ENCODE data around the gene SYNPO. TPM values are rescaled to one million over a fixed set of nuclear protein-coding genes. Genes with fewer than 3 reads are reported as not detected.

The SYNPO gene
- total and polyA plus RNA-seq, 2 experiments from 2014 or later: 7.1 to 8.4 TPM

GRCh38 chr5:150630461-150631325, 9.8 kb upstream of the SYNPO start:
- Histone ChIP-seq H3K9me2 (replicated peaks; ENCODE audit: insufficient read depth) (no peaks in the 10 kb centered on the region), H3K4me2 (no peak overlapping the region), H3K4me3 (no peak overlapping the region), H3K4me1 (ENCODE audit: insufficient read depth) (peaks cover 6% of the 10 kb centered on the region), H3K79me2 (peaks cover 5% of the 10 kb centered on the region), H2AFZ (no peak overlapping the region), H3K27me3 (no peaks in the 10 kb centered on the region), H3K36me3 (replicated peaks; ENCODE audit: insufficient read depth, low read depth) (no peaks in the 10 kb centered on the region), H3K27ac (no peak overlapping the region), H3K9me3 (ENCODE audit: low read depth) (no peaks in the 10 kb centered on the region), H4K20me1 (ENCODE audit: insufficient read depth, poor library complexity, severe bottlenecking) (no peaks in the 10 kb centered on the region)
- no peak for DNase-seq (ENCODE audit: low spot score)
- TF ChIP-seq EZH2 (IDR thresholded peaks at IDR 0.05; ENCODE audit: borderline replicate concordance) (no peak), EZH2phosphoT487 (IDR thresholded peaks at IDR 0.05; ENCODE audit: low read depth, severe bottlenecking, unreplicated experiment) (no peak), CTCF (IDR thresholded peaks at IDR 0.05; ENCODE audit: poor library complexity) (no peak)
- WGBS (ENCODE audit: low lambda C conversion rate, missing lambda C conversion rate): 75% methylated on average over 9 of the region's 9 CpGs

GRCh38 chr5:150631326-150631701, 9.1 kb upstream of the SYNPO start:
- Histone ChIP-seq H3K4me3 (no peak overlapping the region), H3K4me2 (no peak overlapping the region), H3K27ac (no peak overlapping the region), H3K4me1 (ENCODE audit: insufficient read depth) (peaks cover 9% of the 10 kb centered on the region), H3K27me3 (no peaks in the 10 kb centered on the region), H2AFZ (no peak overlapping the region), H3K36me3 (replicated peaks; ENCODE audit: insufficient read depth, low read depth) (no peaks in the 10 kb centered on the region), H3K9me2 (replicated peaks; ENCODE audit: insufficient read depth) (no peaks in the 10 kb centered on the region), H3K9me3 (ENCODE audit: low read depth) (no peaks in the 10 kb centered on the region), H3K79me2 (peaks cover 2% of the 10 kb centered on the region), H4K20me1 (ENCODE audit: insufficient read depth, poor library complexity, severe bottlenecking) (no peaks in the 10 kb centered on the region)
- 95% methylated on average over 6 of the region's 6 CpGs for WGBS (ENCODE audit: low lambda C conversion rate, missing lambda C conversion rate)
- TF ChIP-seq EZH2phosphoT487 (IDR thresholded peaks at IDR 0.05; ENCODE audit: low read depth, severe bottlenecking, unreplicated experiment) (no peak), CTCF (IDR thresholded peaks at IDR 0.05; ENCODE audit: poor library complexity) (no peak), EZH2 (IDR thresholded peaks at IDR 0.05; ENCODE audit: borderline replicate concordance) (no peak)
- DNase-seq (ENCODE audit: low spot score): no peak

- Histone ChIP-seq H3K79me2 (peaks cover 2% of the 10 kb centered on the region), H3K9me3 (ENCODE audit: low read depth) (no peaks in the 10 kb centered on the region), H3K27me3 (no peaks in the 10 kb centered on the region), H3K4me1 (ENCODE audit: insufficient read depth) (peaks cover 19% of the 10 kb centered on the region), H3K9me2 (replicated peaks; ENCODE audit: insufficient read depth) (no peaks in the 10 kb centered on the region), H3K27ac (no peak overlapping the region), H3K36me3 (replicated peaks; ENCODE audit: insufficient read depth, low read depth) (no peaks in the 10 kb centered on the region), H4K20me1 (ENCODE audit: insufficient read depth, poor library complexity, severe bottlenecking) (no peaks in the 10 kb centered on the region), H3K4me3 (no peak overlapping the region), H2AFZ (no peak overlapping the region), H3K4me2 (no peak overlapping the region)
- no peak for TF ChIP-seq EZH2 (IDR thresholded peaks at IDR 0.05; ENCODE audit: borderline replicate concordance)
- TF ChIP-seq EZH2phosphoT487 (IDR thresholded peaks at IDR 0.05; ENCODE audit: low read depth, severe bottlenecking, unreplicated experiment): no peak
- TF ChIP-seq CTCF (IDR thresholded peaks at IDR 0.05; ENCODE audit: poor library complexity): no peak
- WGBS (ENCODE audit: low lambda C conversion rate, missing lambda C conversion rate): 70% methylated on average over 10 of the region's 10 CpGs
- no peak for DNase-seq (ENCODE audit: low spot score)
These were observed 7.9 kb upstream of the SYNPO start for GRCh38 chr5:150632305-150633160.

All from hepatocyte (in vitro differentiated cells).